Activated gamma-delta T cell (primary cell): Measurements from ENCODE around the gene AVPR1B.

Source experiments
- DNase-seq: peaks from one replicate; lab custom pipeline; 2025; lab: John Stamatoyannopoulos, UW
- total RNA-seq, 2 donors: gene quantifications; one replicate each; lab custom pipeline; 2026; lab: John Stamatoyannopoulos, UW

Gene AVPR1B, protein sequence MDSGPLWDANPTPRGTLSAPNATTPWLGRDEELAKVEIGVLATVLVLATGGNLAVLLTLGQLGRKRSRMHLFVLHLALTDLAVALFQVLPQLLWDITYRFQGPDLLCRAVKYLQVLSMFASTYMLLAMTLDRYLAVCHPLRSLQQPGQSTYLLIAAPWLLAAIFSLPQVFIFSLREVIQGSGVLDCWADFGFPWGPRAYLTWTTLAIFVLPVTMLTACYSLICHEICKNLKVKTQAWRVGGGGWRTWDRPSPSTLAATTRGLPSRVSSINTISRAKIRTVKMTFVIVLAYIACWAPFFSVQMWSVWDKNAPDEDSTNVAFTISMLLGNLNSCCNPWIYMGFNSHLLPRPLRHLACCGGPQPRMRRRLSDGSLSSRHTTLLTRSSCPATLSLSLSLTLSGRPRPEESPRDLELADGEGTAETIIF
- total RNA-seq: 0 to 0.83 reads per million in 2 donors

DNA sequence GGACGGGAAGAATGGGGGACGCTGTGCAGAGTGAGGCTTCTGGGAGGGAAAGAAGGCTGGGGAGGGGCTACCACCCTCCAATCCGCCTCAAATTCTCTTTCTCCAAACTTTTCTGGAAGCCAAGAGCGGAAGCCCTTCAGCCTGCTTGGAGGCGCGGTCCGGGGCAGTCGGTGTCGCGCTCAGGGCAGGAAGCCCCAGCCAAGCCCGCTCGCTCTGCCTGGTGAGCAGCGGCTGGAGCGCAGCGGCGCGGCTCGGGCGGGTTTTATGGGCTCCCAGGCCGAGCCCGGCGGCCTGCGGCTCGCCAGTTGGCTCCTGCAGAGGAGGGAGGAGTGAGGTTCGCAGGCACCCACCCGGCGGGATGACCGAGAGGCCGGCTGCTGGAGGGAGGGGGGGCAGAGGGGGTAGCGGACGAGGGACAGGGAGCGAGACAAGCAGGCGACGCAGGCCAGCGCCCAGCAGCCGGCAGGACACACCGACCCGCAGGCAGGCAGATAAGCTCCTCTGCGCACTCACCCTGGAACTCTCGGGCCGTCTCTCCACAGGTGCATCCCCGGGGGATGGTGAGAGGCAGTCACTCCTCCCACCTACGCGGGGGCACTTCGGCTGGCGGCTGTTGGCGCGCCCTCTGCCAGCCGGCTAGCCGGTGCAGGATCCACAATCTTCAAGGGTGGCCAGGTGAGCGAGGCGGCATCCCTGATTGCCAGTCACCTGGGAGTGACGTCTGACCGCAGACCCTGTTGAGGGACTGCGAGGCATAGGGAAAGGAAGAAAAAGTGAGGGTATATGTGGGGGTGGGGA is at the start of gene AVPR1B:
AVPR1B (minus strand) TSS at position 238 of the 798 bp plus-strand sequence. CDS start 498 bp downstream, outside the sequence.
- no peak for DNase-seq

DNA sequence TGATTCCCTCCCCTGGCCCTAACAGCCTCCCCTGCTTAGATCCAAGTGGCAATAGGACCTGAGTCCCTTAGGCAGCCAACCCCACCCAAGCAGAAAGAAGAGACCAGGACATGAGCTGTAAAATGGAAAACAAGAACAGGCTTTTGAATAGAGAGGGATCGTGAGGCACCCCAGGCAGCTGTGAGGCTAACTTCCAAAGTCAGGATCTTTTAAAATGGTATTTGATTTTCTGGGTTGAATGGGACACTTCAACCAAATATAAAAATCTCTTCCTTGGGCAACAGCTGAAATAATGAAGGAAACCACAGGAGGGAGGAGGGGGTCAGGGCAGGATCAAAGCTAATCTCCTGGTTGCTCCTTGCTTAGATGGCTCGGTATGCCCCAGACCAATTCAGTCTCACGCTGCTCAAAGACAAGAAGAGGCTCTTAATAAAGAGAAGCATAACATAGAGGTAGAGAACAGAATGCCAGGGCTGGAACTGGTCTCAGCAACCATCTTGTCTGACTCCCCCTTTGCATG is 28.6 kb upstream of the AVPR1B start:
- DNase-seq: no peak

DNA sequence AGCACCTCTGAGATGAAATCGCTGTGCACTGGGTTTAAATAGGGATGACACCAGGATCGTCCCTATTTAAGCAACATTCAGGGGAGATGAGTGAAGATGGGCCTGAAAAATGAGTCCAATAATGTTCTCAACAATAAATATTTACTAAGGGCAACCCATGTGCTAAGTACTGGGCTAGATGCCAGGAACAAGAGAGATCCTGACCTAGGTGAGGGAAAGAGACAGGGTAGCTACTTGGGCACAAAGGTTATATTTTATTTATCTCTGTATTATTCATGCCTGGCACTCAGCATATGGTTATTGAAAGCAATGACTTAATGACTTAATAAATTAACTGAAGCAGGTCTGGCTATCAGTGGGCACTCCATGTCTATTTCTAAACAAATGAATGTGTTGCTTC is 27.4 kb upstream of the AVPR1B start:
- no peak for DNase-seq

DNA sequence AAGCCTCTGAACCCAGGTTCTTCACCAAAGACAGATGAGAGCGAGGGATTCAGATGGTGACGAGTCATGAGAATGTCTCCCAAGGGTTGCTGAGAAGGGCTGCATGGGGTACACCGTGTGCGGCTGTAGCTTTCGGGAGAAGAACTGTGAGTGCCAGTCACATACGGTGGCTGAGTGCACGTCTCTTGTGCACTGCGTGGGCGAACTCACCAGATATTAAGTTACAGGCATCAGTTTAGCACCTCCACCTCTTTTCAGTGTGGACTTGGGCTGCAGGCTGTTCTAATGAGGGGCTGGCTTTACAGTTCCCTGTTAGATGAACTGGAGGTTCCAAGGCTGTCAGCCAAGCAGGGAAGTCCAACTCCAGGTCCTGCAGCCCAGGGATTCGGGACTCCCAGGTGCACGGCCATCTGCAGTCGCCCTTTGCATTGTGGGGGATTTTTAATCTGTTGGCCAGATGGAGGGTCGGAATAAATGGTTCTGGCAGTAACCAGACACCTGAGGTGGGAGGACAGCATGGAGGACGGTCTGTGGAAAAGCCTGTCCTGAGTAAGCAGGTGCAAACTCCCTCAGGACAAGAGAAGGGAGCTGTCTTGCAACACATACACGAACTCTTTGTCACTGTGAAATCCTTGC is 26.5 kb upstream of the AVPR1B start:
- DNase-seq: no peak

DNA sequence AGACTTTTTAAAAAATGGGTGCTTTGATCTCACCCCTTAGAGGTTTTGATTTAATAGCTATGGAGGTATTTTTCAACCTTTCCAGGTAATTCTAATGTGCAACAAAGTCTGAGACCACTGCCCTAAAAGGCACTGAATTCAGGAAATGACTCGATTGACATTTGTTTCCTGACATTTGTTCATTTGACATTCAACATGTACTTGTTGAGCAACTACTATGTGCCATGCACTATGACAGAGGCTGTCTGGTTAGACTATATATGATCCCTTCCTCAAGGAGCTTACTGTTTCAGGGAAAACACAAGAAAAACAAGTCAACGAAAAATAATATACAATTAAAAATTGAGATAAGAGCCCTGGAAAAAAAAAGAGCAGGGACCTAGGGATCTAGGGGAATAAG is 25.6 kb upstream of the AVPR1B start:
- no peak for DNase-seq

DNA sequence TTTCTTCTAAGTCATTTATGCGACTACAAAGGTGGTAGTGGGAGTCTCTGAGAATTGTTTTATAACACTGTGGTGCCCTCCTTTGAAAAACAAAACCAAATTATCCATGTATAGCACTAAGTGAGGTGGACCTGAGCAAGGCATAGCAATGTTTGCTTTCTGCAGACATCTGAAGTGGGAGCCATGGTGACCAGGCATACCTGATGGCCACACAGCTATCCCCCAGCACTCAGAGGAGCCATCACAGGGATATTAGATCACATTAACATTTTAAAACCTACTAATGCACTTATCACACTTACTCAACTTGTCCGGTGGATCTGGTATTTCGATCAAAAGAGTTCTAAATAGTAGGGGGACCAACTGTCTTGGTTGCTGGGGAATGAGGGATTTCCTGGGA is 24.8 kb upstream of the AVPR1B start:
- no peak for DNase-seq

DNA sequence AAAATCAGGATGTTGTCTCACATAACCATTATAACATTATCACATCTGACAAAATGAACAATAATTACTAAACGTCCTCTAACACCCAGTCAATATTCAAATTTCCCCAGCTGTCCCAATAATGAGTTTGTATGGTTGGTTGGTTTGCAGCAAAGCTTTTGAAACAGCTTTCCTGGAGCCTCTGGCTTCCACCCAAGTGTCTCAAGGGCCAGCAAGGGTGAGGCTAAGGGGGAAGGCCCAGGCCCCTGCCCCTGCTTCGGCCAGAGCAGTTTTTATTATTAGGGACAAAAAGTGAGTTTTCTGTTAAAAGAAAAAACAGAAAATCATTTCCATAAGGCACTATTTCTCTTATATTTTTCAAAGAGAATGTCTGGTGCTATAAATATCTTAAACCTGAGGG is 19.1 kb upstream of the AVPR1B start:
- no peak for DNase-seq

DNA sequence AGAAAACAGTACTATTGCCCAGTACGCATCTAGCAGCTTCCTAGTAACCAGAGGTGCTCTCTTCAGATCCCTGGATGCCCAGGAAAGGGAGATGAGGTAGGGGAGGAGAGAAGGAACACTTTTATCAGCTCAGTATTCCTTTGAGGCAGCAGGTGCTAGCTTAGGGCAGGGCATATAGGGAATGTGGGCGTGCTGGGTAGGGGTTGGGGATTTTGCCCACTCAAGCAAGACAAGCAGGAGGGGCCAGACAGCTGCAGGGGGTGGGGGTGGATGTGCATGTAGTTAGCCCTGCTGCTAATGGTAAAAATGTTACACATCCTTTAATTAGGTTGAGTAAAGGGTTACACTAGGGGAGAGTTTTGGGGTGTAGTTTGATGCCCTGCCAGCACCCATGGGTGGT is 18.1 kb upstream of the AVPR1B start:
- no peak for DNase-seq

DNA sequence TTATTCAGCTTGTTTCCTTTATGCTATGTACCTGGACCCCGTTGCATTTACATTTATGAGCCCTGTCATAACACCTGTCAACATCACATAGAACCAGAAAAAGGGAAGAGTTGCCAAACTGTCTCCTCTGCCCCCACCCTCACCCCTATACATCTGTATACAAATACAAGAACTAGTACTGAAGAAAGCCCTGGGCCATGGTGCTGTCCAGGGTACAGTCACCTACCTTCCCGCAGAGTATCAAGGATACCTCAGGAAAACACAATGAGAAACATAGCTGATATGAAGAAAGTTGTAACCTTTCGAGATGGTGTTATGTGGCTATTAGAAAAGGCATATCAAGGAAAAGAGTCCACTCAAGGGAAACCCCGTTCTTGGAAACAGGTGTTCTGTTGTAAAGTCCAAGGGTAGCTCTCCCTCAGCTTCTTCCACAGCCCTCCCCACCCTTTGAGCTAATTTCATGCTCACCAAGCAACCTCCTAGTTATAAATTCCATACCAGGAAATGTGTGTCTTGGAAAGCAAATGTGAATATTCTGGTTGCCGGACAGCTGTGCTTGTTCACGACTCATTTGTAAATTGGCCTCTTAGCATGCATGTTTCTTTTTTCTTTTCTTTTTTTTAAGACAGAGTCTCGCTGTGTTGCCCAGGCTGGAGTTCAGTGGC is 16.7 kb upstream of the AVPR1B start:
- DNase-seq: no peak

DNA sequence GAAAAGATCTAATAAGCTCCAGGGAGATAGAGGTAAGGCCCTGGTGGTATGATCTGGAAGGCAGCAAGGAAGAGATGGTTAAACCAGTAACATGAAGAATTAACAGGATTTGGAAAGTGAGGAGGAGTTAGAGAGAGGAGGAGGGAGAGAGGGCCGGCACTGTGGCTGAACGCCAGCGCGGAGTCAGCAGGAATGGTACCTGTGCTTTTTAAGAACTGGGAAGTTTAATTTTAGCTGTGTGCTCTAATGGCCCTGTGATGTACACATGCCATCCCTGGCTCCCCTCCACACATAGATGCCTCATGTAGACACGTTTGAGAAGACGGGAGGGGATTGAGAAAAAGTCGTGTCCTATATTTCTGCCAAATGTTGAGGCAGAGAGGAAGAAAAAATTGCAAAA is 13.8 kb upstream of the AVPR1B start:
- DNase-seq: no peak

DNA sequence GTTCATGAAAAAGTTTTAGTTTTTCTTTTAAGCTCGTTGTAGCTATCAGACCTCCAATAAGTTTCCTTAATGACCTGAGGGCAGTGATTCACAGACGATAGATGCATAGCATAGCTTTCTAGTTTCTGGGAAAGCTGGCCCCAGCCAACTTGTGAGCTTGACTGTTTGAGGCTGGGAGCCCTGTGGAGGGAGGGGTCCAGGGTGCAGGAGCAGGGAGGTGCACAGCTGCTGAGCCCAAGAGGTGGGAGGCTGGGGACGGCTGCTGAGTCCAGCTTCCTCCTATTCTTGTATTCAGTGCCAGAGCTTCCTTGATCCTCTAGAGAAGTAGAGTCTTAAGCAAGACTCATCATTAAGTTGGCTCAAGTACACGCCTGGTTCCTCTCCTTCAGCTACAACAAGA is 11.0 kb upstream of the AVPR1B start:
- DNase-seq: no peak

DNA sequence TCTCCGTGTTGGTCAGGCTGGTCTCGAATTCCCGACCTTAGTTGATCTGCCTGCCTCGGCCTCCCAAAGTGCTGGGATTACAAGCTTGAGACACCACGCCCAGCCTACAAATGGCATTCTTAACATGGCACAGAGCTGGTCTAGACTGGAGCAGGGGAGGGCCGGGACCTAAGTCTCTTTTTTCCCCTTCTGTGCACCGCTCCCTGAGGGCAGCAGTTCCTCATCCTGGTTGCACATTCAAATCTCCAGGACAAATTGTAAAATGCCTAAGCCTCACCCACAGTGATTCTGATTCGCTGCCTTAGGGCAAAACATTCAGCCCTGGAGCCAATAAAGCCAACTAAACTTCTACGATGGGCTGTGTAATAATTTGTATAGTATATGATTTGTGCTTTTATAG is 10.1 kb upstream of the AVPR1B start:
- DNase-seq: no peak

DNA sequence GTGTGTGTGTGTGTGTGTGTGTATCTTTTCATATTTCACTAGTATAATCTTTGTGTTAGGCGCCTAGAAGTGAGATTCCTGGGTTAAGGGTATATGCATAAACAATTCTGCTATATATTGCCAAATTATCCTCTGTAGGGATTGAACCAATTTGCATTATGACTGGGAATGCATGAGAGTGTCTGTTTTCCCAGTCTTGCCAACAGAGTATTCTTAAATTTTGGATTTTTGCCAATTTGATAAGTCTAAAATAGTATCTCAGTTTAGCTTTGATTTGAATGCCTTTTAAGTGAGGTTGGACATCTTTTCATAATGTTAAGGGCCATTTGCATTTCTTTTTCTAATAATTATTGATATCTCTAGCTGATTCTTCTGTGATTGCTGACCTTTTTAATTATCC is 8.2 kb upstream of the AVPR1B start:
- no peak for DNase-seq

DNA sequence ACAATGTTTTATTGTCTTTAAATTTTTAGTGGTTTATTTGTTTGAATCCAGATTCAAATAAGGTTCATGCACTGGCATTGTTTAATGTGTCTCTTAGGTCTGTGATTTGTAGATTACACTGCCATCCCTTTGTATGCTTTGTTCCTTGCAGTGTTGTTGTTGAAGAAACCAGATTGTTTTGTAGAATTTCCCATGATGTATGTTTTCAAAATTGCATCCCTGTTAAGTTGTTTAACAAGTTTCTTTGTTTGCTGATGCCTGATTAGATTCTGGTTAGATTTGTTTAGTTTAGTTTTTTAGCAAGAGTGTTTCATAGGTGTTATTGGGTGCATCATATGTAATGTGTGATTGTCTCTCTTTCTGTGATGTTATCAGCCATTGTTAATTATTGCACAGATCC is 5.5 kb upstream of the AVPR1B start:
- no peak for DNase-seq

DNA sequence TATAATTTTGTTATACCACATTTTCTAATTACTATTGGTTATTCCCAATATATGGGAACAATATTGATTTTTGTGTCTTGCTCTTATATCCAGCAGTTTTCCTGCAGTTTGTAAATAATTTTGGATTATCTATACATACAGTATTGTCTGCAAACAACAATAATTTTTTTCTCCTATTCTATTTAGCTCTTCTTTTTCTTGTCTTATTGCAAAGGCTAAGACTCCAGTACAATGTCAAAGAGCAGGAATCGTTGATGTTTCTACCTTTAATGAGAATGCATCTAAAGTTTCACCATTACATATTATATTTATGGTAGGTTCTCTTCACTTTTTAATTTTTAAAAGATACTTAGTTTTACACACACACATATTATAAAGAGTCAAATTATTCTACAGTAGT is 4.1 kb upstream of the AVPR1B start:
- DNase-seq: no peak

DNA sequence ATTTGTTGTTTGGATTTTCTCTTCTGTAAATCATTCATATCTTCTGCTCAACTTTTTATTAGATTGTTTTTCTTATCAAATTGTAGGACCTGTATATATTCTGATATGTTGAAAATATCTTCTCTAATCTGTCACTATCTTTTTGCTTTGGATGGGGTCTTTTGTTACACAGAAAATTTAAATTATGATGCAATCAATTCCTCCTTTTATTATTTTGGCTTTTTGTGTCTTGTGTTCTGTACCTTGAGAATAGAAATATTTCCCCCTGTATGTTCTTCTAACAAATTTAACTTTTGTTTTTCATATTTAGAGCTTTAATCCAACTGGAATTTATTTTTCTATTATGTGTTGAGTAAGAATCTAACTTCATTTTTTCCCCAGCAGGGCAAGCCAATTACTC is 3.2 kb upstream of the AVPR1B start:
- no peak for DNase-seq

DNA sequence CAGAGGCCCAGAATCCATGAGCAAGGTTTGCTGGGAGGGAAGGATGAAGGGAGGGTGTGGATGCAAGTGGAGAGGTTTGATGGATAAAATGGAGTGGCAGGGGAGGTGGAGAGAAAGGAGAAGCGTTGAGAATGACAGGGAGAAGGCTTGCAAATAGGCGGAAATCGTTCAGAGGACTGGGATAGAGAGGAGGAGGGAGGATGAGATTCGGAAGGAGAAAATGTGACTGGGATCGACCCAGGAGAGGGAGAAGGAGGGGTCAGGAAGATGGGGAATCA is 376 bp downstream of the AVPR1B start:
- no peak for DNase-seq

DNA sequence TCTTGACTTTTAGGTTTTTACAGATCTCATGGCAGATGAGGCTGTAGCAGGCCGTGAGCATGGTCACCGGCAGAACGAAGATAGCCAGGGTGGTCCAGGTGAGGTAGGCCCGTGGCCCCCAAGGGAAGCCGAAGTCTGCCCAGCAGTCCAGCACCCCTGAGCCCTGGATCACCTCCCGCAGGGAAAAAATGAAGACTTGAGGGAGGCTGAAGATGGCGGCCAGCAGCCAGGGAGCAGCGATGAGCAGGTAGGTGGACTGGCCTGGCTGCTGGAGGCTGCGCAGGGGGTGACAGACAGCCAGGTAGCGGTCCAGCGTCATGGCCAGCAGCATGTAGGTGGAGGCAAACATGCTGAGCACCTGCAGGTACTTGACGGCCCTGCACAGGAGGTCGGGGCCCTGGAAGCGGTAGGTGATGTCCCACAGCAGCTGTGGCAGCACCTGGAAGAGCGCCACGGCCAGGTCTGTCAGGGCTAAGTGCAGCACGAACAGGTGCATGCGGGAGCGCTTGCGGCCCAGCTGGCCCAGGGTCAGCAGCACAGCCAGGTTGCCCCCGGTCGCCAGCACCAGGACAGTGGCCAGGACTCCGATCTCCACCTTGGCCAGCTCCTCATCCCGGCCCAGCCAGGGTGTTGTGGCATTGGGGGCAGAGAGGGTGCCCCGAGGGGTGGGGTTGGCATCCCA is 856 bp downstream of the AVPR1B start:
- DNase-seq: no peak

DNA sequence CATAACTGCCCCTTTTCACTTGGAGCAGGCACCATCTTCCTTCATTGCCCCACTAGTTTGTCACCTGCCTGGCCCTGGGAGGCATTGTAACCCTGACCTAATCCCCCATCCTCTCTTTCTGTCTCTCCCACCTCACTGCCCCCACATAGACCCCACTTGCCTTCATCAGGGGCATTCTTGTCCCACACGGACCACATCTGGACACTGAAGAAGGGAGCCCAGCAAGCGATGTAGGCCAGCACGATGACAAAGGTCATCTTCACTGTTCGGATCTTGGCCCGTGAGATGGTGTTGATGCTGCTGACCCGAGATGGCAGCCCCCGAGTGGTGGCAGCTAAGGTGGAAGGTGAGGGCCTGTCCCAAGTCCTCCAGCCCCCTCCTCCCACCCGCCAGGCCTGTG is 1.4 kb downstream of the AVPR1B start:
- DNase-seq: no peak

DNA sequence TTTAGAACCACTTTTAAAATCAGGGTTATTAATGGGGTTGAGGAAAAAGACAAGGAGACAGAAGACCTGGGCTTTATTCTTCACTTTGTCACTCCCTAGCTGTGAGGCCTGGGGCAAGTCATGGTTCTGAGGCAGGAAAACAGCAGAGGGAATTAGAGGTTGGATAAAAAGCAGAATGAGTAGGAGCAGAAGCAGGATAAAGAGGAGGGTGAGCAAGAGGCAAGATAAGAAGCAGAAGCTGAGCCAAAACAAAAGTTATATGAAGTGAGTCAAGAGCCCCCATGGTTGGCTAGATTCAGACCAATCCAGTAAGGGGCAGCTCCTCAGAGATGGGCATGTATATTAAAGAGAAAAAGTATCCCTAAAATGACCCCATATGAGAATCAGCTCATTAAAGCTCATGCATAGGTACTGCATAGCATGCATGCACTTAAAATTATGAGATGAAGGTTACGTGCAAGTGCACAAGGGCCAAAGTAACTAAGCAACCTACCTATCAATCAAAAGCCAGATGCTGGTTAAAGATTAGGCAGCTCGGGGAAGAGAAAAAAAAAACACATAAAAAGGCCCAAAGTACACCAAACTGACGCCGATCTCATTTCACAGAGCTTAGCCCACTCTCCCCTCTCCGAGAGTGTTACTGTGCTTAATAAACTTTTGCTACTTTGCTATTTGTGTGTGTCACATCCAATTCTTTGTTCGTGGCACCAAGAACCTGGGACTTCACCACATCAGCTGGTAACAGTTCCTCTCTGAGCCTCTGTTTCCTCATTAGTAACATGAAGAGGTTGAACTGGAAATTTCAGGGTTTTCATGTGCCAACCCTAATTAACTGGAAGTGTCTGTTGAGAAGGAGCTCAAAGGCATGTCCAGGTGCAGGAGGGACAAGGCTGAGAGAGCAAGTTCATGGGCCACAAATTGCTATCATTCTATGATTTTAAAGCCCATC is 2.2 kb downstream of the AVPR1B start:
- DNase-seq: no peak
